ENCODE measurements around the gene HS3ST3B1.

GRCh38 chr17:14318918-14319205 lies 18.0 kb downstream of the HS3ST3B1 start:
- TF ChIP-seq POLR2A (IDR thresholded peaks at IDR 0.05) (no peak), CTCF (IDR thresholded peaks at IDR 0.05) (no peak)
